Gastrocnemius medialis (tissue), 4 donors: ENCODE results near the gene PCGF6.

ENCODE experiments used
- POLR2A ChIP-seq, 2 donors: fragments of 450-650 bp; IDR thresholded peaks; one replicate each; pipeline ENCODE4 v1.6.1; 2017; ENCODE audit warnings: antibody characterized with exemption in 2 of 2, mild to moderate bottlenecking in 2 of 2, moderate library complexity in 2 of 2
- TF ChIP-seq, protein P1 (sequence below), 5 experiments: fragments of 450-650 bp in 3 of 5; fragments of 200-600 bp in 2 of 5; sonication (generic) in 2 of 5; IDR thresholded peaks in 4 of 5; conservative IDR thresholded peaks in 1 of 5; 1 replicate in 4 of 5; 2 replicates in 1 of 5; pipeline ENCODE4 v1.5.1; 2016 to 2019; ENCODE audit warnings: antibody characterized with exemption in 5 of 5, mild to moderate bottlenecking in 3 of 5, moderate library complexity in 3 of 5

DNA sequence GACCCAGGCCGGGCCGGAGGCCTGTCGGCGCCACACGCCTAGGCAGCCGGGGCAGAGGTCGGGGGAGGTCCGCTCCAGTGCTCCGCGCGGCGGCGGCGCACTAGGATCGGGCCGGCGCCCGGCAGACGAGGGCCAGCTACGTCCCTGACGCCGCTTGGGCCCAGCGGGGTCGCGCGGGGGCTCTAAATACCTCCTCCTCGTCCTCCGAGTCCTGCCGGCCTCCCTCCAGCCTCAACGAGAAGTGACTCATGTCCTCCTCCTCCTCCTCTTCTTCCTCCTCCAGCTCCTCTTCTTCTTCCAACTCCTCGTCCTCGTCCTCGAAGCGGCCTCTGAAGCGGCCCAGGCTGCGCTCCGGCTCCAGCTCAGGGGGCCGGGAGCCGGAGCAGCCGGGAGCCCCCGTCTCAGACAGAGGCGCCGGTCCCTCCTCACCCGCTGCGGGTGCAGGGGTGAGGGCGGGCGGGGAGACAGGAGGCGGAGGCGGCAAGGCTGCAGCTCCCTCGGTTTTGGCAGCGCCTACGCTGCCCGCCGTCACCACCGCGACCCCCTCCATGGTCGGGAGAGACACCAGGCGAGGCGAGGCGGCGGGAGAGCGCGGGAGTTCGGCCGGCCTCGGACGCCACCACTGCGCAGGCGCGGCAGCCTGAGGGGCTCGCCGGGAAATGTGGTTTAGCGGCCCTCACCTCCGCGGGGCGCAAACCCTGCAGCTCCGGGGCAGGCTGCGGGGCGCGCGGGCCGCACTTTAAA is at the start of gene PCGF6:
- TF ChIP-seq POLR2A (IDR thresholded peaks at IDR 0.05): no peak
- TF ChIP-seq, protein P1, sequence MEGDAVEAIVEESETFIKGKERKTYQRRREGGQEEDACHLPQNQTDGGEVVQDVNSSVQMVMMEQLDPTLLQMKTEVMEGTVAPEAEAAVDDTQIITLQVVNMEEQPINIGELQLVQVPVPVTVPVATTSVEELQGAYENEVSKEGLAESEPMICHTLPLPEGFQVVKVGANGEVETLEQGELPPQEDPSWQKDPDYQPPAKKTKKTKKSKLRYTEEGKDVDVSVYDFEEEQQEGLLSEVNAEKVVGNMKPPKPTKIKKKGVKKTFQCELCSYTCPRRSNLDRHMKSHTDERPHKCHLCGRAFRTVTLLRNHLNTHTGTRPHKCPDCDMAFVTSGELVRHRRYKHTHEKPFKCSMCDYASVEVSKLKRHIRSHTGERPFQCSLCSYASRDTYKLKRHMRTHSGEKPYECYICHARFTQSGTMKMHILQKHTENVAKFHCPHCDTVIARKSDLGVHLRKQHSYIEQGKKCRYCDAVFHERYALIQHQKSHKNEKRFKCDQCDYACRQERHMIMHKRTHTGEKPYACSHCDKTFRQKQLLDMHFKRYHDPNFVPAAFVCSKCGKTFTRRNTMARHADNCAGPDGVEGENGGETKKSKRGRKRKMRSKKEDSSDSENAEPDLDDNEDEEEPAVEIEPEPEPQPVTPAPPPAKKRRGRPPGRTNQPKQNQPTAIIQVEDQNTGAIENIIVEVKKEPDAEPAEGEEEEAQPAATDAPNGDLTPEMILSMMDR (IDR thresholded peaks at IDR 0.05 in 4 of 5, conservative IDR thresholded peaks at IDR 0.05 in 1 of 5): peak in 1 of 5 experiments; percentile 6
